NAMALWA (cell line): ENCODE data around the gene PARP14.

Experiments
- DNase-seq: peaks from one replicate; pipeline ENCODE4 v3.0.0-alpha.2; 2015; ENCODE audit warnings: low spot score

PARP14 gene

GRCh38 chr3:122770521-122771202 is 90.0 kb downstream of the PARP14 start:
- DNase-seq = no peak

DNA sequence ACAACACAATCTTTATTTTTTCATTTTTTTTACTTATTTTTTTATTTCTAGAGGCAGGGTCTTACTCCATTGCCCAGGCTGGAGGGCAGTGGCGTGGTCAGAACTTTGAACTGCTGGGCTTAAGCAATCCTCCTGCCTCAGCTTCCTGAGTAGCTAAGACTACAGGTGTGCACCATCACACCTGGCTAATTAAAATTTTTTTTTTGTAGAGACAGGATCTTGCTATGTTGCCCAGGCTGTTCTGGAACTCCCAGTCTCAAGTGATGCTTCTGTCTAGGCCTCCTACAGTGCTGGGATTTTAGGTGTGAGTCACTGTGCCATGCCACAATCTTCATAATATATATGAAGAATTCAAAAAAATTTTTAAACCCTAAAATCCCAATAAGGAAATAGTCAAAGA is 92.2 kb downstream of the PARP14 start:
- DNase-seq = no peak

DNA sequence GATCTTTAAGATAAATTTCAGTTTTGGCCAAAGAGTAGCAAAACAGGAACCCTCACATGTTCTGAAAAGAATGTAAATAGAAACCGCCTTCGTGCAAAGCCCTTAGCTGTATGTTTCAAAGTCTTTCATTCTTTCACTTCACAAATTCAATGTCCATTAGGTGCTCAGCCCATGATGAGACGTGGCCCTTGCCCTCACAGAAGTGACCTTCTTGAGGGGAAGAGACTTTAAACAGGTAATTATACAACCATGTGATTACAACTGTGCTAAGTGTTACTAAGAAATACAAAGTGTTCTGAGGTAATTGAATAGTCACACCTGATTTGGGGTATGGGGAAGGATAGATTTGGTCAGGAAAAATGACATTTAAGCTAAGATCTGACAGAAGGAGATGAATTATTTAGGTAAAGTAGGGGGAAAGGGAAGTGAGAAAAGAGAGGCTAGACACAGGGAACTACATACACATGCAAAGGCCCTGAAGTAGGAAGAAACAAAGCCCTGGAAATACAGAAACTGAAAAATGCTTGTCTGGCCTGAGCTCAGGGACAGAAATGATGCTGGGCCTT is 93.4 kb downstream of the PARP14 start:
- DNase-seq = no peak

GRCh38 chr3:122774564-122774963 is 93.9 kb downstream of the PARP14 start:
- DNase-seq = no peak

GRCh38 chr3:122776675-122777468 is 96.2 kb downstream of the PARP14 start:
- no peak for DNase-seq

- DNase-seq = no peak
Measured at GRCh38 chr3:122777563-122777962, 96.9 kb downstream of the PARP14 start.
